Stomach smooth muscle (tissue), 2 donors: ENCODE data around the gene TRMT1.
"Not testable (repeated sequence)": the region's sequence is repeated elsewhere in the genome, so short reads cannot be mapped to it uniquely, and the experiment has no call there.

Experiments used
- H3K27ac ChIP-seq: one replicate; pipeline ENCODE4 v1.7.0; 2013; ENCODE audit warnings: mild to moderate bottlenecking, low read length, inconsistent platforms
- H3K27me3 ChIP-seq, 2 donors: one replicate each; pipeline ENCODE4 v1.7.0; 2013; ENCODE audit warnings: low read length in 2 of 2; ENCODE audit not compliant: insufficient read depth in 2 of 2, control insufficient read depth in 1 of 2
- H3K36me3 ChIP-seq, 2 donors: one replicate each; pipeline ENCODE4 v1.7.0; 2013; ENCODE audit warnings: low read length in 2 of 2; ENCODE audit not compliant: control insufficient read depth in 2 of 2, insufficient read depth in 2 of 2
- H3K4me1 ChIP-seq: one replicate; pipeline ENCODE4 v1.7.0; 2013; ENCODE audit warnings: low read length; ENCODE audit not compliant: control insufficient read depth, insufficient read depth
- H3K4me3 ChIP-seq, 2 donors: one replicate each; pipeline ENCODE4 v1.7.0; 2013; ENCODE audit warnings: low read length in 2 of 2
- H3K9ac ChIP-seq, 2 donors: one replicate each; pipeline ENCODE4 v1.7.0; 2013; ENCODE audit warnings: low read length in 2 of 2, mild to moderate bottlenecking in 1 of 2
- H3K9me3 ChIP-seq, 2 donors: one replicate each; pipeline ENCODE4 v1.7.0; 2013; ENCODE audit warnings: low read length in 2 of 2; ENCODE audit not compliant: control insufficient read depth in 2 of 2
- donor health status: healthy.
- donor health status: Pancreatic carcinoma.

The TRMT1 gene

DNA sequence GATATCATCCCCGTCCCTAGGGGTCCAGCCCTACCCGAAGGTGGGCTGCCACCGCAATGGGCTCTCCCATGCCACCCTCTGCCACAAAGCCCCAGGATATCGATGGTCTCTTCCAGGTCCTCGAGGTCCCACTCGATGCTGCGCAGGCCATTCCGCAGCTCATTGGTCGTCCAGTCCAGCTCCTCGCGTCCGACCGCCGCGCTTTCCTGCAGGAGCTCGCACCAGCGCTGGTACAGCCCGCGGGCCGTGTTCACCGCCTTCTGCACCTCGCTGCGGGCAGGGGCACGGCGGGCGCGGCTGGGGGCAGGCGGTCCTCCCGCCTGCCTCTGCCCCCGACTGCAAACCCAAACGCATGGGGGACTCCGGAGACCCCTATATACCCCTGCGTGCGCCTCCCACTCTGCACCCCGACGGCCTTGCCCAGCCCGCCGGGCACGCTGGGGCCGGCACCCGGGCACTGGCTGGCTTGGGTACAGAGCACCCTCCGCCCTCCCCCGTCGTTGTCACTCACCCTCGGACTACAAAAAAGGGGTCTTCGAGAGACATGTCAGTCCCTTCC is 33.2 kb upstream of the TRMT1 start:
- H3K27me3 ChIP-seq: no peaks in the 10 kb centered on the region
- peaks cover 2 to 4% of the 10 kb centered on the region in 2 donors for H3K36me3 ChIP-seq
- H3K4me1 ChIP-seq: peaks cover 26% of the 10 kb centered on the region
- peak overlapping the region; percentile 97 to 98 for H3K4me3 ChIP-seq
- no peaks in the 10 kb centered on the region for H3K9me3 ChIP-seq
- H3K27ac ChIP-seq: peak overlapping the region; percentile 100
- H3K9ac ChIP-seq: peak overlapping the region; percentile 60 to 100

DNA sequence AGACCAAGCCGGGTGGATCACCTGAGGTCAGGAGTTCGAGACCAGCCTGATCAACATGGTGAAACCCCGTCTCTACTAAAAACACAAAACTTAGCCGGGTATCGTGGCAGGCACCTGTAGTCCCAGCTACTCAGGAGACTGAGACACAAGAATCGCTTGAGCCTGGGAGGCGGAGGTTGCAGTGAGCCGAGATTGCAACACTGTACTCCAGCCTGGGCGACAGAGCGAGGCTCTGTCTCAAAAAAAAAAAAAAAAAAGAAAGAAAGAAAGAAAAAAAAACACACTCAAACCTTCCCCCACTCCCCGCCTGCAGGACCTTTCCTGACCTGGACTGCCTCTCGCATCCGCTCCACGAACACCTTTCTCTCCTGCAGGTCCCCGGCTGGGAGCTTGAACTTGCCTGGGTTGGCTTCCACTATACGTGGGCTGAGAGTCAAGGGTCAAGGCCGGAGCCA is 32.7 kb upstream of the TRMT1 start:
- H3K27me3 ChIP-seq, H3K36me3 ChIP-seq, H3K9me3 ChIP-seq: not testable (repeated sequence)
- peak overlapping the region; percentile 100 for H3K27ac ChIP-seq
- H3K4me3 ChIP-seq: peak overlapping the region; percentile 97 to 98
- peak overlapping the region; percentile 60 to 100 for H3K9ac ChIP-seq
- peaks cover 22% of the 10 kb centered on the region for H3K4me1 ChIP-seq

DNA sequence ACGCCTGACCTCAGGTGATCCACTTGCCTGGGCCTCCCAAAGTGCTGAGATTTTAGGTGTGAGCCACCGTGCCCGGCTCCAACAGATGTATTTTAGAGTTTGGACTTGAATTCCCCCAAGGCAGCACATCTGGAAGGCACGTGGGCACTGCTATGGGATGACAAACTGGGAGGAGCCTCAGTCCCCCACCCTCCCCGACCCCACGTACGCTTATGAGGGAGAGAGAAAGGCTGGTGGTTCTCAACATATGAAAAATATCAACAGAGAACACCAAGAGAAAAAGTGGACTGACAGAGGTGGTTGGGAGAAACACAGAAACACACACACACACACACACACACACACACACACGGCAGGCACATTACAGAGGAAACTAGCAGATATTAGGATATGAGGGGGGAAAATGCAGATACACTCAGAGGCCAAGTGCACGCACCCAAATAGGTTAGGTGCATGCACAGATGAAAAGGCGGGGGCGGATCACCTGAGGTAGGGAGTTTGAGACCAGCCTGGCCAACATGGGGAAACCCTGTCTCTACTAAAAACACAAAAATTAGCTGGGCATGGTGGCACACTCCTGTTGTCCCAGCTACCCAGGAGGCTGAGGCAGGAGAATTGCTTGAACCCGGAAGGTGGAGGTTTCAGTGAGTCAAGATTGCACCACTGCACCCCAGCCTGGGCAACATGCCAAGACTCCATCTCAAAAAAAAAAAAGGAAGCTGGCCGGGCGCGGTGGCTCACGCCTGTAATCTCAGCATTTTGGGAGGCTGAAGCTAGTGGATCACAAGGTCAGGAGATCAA is 30.4 kb upstream of the TRMT1 start:
- peaks cover 9% of the 10 kb centered on the region for H3K4me1 ChIP-seq
- no peaks in the 10 kb centered on the region for H3K9me3 ChIP-seq
- H3K36me3 ChIP-seq: peaks cover 8 to 12% of the 10 kb centered on the region in 2 donors
- no peak overlapping the region for H3K27ac ChIP-seq
- no peak overlapping the region for H3K9ac ChIP-seq
- H3K27me3 ChIP-seq: no peaks in the 10 kb centered on the region
- no peak overlapping the region for H3K4me3 ChIP-seq

DNA sequence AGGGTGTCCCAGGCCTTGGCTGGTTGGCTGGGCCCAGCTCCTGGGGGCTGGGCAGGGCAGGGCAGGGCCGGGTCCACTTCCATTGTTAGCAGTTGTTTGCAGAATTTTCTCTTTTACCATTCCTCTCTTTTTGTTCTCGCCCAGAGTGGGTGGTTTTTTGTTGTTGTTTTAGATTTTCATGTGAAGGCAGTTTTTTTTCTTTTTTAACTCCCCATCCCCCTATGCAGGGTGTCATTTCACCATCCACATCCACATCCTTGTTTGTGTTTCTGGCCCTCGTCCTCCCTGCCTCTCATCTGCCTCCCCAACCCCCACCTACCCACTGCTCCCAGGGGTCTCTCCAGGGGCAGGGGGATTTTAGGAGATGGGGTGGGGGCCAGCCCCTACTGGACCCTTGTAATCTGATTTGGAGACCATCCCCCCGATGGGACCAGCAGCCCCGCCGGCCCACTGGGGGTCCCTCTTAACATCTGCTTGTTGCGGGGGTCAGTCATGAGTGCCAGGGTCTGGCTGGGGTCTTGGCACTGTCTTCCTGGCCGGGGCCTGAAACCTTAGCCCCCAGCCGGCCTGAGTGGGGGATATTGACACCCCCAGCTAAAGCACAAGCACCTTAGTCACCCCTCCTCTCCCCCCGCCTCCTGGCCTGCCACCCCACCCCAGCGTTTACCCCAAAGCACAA is 23.2 kb upstream of the TRMT1 start:
- Histone ChIP-seq H3K9ac (no peak overlapping the region), H3K4me3 (no peak overlapping the region), H3K27me3 (no peaks in the 10 kb centered on the region), H3K27ac (no peak overlapping the region), H3K4me1 (peaks cover 3% of the 10 kb centered on the region), H3K36me3 (peaks cover 17 to 25% of the 10 kb centered on the region in 2 donors), H3K9me3 (no peaks in the 10 kb centered on the region)

DNA sequence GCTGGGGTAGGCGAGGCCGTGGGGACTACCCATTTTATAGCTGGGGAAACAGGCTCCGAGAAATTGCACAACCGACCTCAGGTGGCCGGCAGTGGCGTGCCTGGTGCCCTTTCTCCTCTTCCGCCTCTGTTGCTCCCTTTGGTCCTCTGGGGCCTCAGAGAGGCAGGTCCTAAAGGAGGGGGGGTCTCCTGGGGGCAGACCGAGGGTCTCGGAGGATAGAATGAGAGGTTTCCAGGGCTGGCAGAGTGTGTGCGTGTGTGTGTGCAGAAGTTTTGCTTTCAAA is 22.3 kb upstream of the TRMT1 start:
- peaks cover 10 to 20% of the 10 kb centered on the region in 2 donors for H3K36me3 ChIP-seq
- peaks cover 10% of the 10 kb centered on the region for H3K4me1 ChIP-seq
- no peaks in the 10 kb centered on the region for H3K27me3 ChIP-seq
- no peak overlapping the region for H3K9ac ChIP-seq
- H3K9me3 ChIP-seq: no peaks in the 10 kb centered on the region
- H3K4me3 ChIP-seq: no peak overlapping the region
- no peak overlapping the region for H3K27ac ChIP-seq

DNA sequence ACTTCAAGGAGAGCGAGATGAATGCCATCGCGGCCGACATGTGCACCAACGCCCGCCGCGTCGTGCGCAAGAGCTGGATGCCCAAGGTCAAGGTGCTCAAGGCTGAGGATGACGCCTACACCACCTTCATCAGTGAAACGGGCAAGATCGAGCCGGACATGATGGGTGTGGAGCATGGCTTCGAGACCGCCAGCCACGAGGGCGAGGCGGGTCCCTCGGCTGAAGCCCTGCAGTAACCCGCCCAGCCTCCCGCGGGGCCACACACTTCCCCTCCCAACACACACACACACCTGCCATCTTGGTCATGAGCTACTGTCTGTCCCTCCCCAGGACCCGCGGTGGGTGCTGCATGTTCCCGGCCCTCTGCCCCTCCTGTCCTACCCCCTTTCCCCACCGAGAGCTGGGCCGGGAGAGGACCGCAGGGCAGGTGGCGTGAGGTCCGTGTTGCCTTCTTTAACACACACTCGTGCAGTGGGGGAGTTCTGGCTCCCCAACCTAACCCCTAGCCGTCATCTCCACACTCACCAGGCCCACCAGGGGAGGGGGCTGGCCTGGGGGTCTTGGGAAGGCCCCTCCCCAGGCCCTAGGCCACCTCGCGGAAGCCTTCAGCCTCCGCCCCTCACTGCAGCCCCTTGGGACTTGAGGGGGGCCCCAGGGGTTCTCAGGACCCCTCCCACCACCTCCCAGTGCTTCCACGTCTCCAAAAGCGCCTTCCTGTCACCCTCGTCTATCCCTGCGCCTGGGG is 21.8 kb upstream of the TRMT1 start:
- peaks cover 9 to 20% of the 10 kb centered on the region in 2 donors for H3K36me3 ChIP-seq
- H3K9ac ChIP-seq: no peak overlapping the region
- H3K9me3 ChIP-seq: no peaks in the 10 kb centered on the region
- H3K27me3 ChIP-seq: no peaks in the 10 kb centered on the region
- H3K4me3 ChIP-seq: no peak overlapping the region
- no peak overlapping the region for H3K27ac ChIP-seq
- peaks cover 10% of the 10 kb centered on the region for H3K4me1 ChIP-seq

DNA sequence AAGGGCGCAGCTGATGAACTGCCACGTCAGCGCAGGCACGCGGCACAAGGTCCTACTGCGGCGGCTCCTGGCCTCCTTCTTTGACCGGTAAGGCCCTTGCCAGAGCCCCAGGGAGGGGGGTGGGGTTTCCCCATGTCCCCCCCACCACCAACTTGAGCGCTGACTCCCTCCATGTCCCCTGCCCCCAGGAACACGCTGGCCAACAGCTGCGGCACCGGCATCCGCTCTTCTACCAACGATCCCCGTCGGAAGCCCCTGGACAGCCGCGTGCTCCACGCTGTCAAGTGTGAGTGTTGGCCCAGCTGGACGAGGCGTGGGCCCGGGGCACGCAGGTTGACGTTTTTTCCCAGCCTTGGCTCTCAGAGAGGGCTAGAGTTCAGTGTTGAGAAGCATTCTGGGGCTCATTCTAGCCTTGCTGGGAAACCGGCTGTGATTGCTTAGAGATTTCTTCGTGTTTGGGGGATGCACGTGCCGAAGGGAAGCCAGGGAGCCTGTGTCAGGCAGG is 20.8 kb upstream of the TRMT1 start:
- Histone ChIP-seq H3K27ac (no peak overlapping the region), H3K9ac (no peak overlapping the region), H3K9me3 (no peaks in the 10 kb centered on the region), H3K36me3 (peaks cover 9 to 22% of the 10 kb centered on the region in 2 donors), H3K27me3 (no peaks in the 10 kb centered on the region), H3K4me1 (peaks cover 16% of the 10 kb centered on the region), H3K4me3 (no peak overlapping the region)

DNA sequence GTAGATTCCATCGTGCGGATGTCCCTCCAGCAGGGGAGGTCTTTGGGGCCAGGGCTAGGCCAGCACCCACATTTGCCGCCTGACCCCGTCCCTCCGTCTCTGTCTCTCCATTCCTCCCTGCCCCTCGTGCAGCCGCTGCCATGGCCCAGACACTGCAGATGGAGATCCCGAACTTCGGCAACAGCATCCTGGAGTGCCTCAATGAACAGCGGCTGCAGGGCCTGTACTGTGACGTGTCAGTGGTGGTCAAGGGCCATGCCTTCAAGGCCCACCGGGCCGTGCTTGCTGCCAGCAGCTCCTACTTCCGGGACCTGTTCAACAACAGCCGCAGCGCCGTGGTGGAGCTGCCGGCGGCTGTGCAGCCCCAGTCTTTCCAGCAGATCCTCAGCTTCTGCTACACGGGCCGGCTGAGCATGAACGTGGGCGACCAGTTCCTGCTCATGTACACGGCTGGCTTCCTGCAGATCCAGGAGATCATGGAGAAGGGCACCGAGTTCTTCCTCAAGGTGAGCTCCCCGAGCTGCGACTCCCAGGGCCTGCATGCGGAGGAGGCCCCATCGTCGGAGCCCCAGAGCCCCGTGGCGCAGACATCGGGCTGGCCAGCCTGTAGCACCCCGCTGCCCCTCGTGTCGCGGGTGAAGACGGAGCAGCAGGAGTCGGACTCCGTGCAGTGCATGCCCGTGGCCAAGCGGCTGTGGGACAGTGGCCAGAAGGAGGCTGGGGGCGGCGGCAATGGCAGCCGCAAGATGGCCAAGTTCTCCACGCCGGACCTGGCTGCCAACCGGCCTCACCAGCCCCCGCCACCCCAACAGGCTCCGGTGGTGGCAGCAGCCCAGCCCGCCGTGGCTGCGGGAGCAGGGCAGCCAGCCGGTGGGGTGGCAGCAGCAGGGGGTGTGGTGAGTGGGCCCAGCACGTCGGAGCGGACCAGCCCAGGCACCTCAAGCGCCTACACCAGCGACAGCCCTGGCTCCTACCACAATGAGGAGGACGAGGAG is 18.8 kb upstream of the TRMT1 start:
- H3K36me3 ChIP-seq: peaks cover 9 to 22% of the 10 kb centered on the region in 2 donors
- H3K9me3 ChIP-seq: no peaks in the 10 kb centered on the region
- H3K4me1 ChIP-seq: peaks cover 16% of the 10 kb centered on the region
- no peak overlapping the region for H3K9ac ChIP-seq
- H3K4me3 ChIP-seq: no peak overlapping the region
- H3K27ac ChIP-seq: peak overlapping the region; percentile 18
- H3K27me3 ChIP-seq: no peaks in the 10 kb centered on the region

DNA sequence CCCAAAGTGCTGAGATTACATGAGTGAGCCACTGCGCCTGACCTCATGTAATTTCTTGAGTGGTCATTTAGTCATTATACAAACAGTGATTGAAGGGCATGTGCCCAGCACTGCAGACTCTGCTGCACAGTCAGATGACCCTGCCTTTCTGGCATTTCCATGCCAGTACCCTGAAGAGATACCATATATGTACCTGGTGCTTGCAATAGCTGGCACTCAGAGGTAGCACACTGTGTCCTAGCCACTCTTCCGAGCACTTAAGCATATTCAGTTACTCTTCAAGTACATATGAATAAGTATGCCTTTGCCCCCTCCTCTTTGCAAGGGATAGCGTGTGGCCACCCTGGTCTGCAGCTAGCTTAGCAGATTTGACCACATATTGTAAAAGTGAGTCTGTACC is 18.1 kb upstream of the TRMT1 start:
- peak overlapping the region; percentile 18 for H3K27ac ChIP-seq
- no peaks in the 10 kb centered on the region for H3K27me3 ChIP-seq
- no peak overlapping the region for H3K9ac ChIP-seq
- no peak overlapping the region for H3K4me3 ChIP-seq
- peaks cover 16% of the 10 kb centered on the region for H3K4me1 ChIP-seq
- H3K9me3 ChIP-seq: no peaks in the 10 kb centered on the region
- peaks cover 9 to 22% of the 10 kb centered on the region in 2 donors for H3K36me3 ChIP-seq
